Measurements from ENCODE around the gene MFAP4. TPM values are rescaled to one million over a fixed set of nuclear protein-coding genes. Genes with fewer than 3 reads are reported as not detected.

MFAP4 gene
- total RNA-seq, 1 donor from 2014 or later: 0.93 TPM

DNA sequence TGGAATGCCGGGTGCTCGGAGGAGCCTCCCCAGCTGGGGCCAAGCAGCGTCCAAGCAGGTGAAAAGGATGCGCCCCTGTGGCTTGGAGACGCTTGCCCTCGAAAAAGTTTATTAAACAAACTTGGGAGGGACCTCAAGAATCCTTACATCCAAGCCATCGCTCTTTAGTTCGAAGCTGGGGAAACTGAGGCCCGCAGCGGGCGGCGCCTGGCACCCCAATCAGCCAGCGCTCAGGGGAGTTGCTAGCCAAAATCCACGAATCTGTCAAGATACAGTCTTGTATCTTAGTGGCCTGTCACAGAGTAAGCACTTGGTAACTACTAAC lies 23.9 kb downstream of the MFAP4 start:
- H3K79me2 ChIP-seq (ENCODE audit: insufficient read depth, low read length): no peaks in the 10 kb centered on the region
- peak overlapping the region; percentile 75 for H3K4me3 ChIP-seq (ENCODE audit: insufficient read depth, low read depth, low read length)
- no peaks in the 10 kb centered on the region for H3K9me3 ChIP-seq (ENCODE audit: insufficient read depth, low read depth, low read length)
- H3K27ac ChIP-seq (ENCODE audit: low read depth, low read length): no peak overlapping the region
- DNase-seq (ENCODE audit: low read depth) (no peak), FAIRE-seq (no peak)
- TF ChIP-seq EZH2 (IDR thresholded peaks at IDR 0.05; ENCODE audit: insufficient read depth, low read length) (no peak), CTCF (IDR thresholded peaks at IDR 0.05; ENCODE audit: insufficient read depth, low read depth, low read length) (no peak)
- H4K20me1 ChIP-seq (ENCODE audit: insufficient read depth, low read length): peaks cover 5% of the 10 kb centered on the region
- peak overlapping the region; percentile 84 for H3K9ac ChIP-seq (ENCODE audit: low read length)
- peaks cover 9% of the 10 kb centered on the region for H3K4me1 ChIP-seq (ENCODE audit: insufficient read depth, low read length)
- peak overlapping the region; percentile 89 for H3K4me2 ChIP-seq (ENCODE audit: low read length)
- peaks cover 4% of the 10 kb centered on the region for H3K4me1 Mint-ChIP-seq (ENCODE audit: low read depth, unreplicated experiment)
- peaks cover 12% of the 10 kb centered on the region for H3K27me3 Mint-ChIP-seq (ENCODE audit: low read depth, unreplicated experiment)
- peak overlapping the region; percentile 87 for H3K4me3 Mint-ChIP-seq (ENCODE audit: unreplicated experiment)
- peak overlapping the region; percentile 91 for H2AFZ ChIP-seq (ENCODE audit: low read depth, low read length)
- H3K27ac Mint-ChIP-seq (ENCODE audit: unreplicated experiment): no peak overlapping the region
- H3K36me3 ChIP-seq (ENCODE audit: insufficient read depth, low read length): no peaks in the 10 kb centered on the region
- H3K27me3 ChIP-seq (ENCODE audit: insufficient read depth, low read length): no peaks in the 10 kb centered on the region
- peaks cover 12% of the 10 kb centered on the region for H3K36me3 Mint-ChIP-seq (ENCODE audit: low read depth, unreplicated experiment)
- no peaks in the 10 kb centered on the region for H3K9me3 Mint-ChIP-seq (ENCODE audit: unreplicated experiment)

- H3K36me3 ChIP-seq (ENCODE audit: insufficient read depth, low read length): no peaks in the 10 kb centered on the region
- H3K9ac ChIP-seq (ENCODE audit: low read length): peak within 1 kb of the TSS; percentile 84
- no peaks in the 10 kb centered on the region for H3K27me3 ChIP-seq (ENCODE audit: insufficient read depth, low read length)
- DNase-seq (ENCODE audit: low read depth) (peak; percentile 67), FAIRE-seq (no peak)
- peak within 1 kb of the TSS; percentile 80 for H3K27ac Mint-ChIP-seq (ENCODE audit: unreplicated experiment)
- H3K27ac ChIP-seq (ENCODE audit: low read depth, low read length): peak within 1 kb of the TSS; percentile 81
- peaks cover 5% of the 10 kb centered on the region for H4K20me1 ChIP-seq (ENCODE audit: insufficient read depth, low read length)
- no peaks in the 10 kb centered on the region for H3K9me3 Mint-ChIP-seq (ENCODE audit: unreplicated experiment)
- H2AFZ ChIP-seq (ENCODE audit: low read depth, low read length): peak within 1 kb of the TSS; percentile 91
- peaks cover 12% of the 10 kb centered on the region for H3K36me3 Mint-ChIP-seq (ENCODE audit: low read depth, unreplicated experiment)
- H3K79me2 ChIP-seq (ENCODE audit: insufficient read depth, low read length): no peaks in the 10 kb centered on the region
- peaks cover 4% of the 10 kb centered on the region for H3K4me1 Mint-ChIP-seq (ENCODE audit: low read depth, unreplicated experiment)
- peak within 1 kb of the TSS; percentile 87 for H3K4me3 Mint-ChIP-seq (ENCODE audit: unreplicated experiment)
- H3K4me1 ChIP-seq (ENCODE audit: insufficient read depth, low read length): peaks cover 7% of the 10 kb centered on the region
- TF ChIP-seq EZH2 (IDR thresholded peaks at IDR 0.05; ENCODE audit: insufficient read depth, low read length) (no peak), CTCF (IDR thresholded peaks at IDR 0.05; ENCODE audit: insufficient read depth, low read depth, low read length) (peak; percentile 83)
- H3K4me3 ChIP-seq (ENCODE audit: insufficient read depth, low read depth, low read length): peak within 1 kb of the TSS; percentile 75
- peaks cover 12% of the 10 kb centered on the region for H3K27me3 Mint-ChIP-seq (ENCODE audit: low read depth, unreplicated experiment)
- H3K9me3 ChIP-seq (ENCODE audit: insufficient read depth, low read depth, low read length): no peaks in the 10 kb centered on the region
- peak within 1 kb of the TSS; percentile 89 for H3K4me2 ChIP-seq (ENCODE audit: low read length)
These were observed 24.5 kb downstream of the MFAP4 start, which contains the start of gene B9D1 for GRCh38 chr17:19362277-19363113. Gene B9D1 (minus strand): TSS chr17:19362723. CDS start chr17:19362569, 154 bp downstream.

DNA sequence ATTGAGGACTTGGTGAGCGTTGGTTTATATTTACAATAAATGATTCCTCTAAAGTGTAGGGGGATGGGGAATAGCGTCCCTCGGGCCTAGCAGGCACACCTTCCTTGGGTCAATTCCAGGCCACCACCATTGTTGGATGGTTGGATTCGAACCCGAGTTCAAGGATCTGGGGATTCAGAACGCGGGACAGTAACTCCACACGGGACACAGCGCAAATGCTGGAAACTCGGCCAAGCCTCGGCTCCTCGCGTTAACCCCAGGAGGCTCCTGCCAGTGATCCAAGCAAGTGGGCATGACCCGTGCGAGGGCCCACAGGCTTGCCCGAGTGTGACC lies 25.1 kb downstream of the MFAP4 start:
- H2AFZ ChIP-seq (ENCODE audit: low read depth, low read length): peak overlapping the region; percentile 91
- Mint-ChIP-seq H3K27me3 (ENCODE audit: low read depth, unreplicated experiment) (peaks cover 12% of the 10 kb centered on the region), H3K9me3 (ENCODE audit: unreplicated experiment) (no peaks in the 10 kb centered on the region), H3K27ac (ENCODE audit: unreplicated experiment) (peak overlapping the region; percentile 80), H3K4me1 (ENCODE audit: low read depth, unreplicated experiment) (peaks cover 4% of the 10 kb centered on the region), H3K36me3 (ENCODE audit: low read depth, unreplicated experiment) (peaks cover 16% of the 10 kb centered on the region), H3K4me3 (ENCODE audit: unreplicated experiment) (peak overlapping the region; percentile 87)
- H3K4me2 ChIP-seq (ENCODE audit: low read length): peak overlapping the region; percentile 89
- H4K20me1 ChIP-seq (ENCODE audit: insufficient read depth, low read length): peaks cover 5% of the 10 kb centered on the region
- H3K27ac ChIP-seq (ENCODE audit: low read depth, low read length): peak overlapping the region; percentile 81
- TF ChIP-seq CTCF (IDR thresholded peaks at IDR 0.05; ENCODE audit: insufficient read depth, low read depth, low read length): no peak
- TF ChIP-seq EZH2 (IDR thresholded peaks at IDR 0.05; ENCODE audit: insufficient read depth, low read length): no peak
- DNase-seq (ENCODE audit: low read depth) (no peak), FAIRE-seq (no peak)
- H3K27me3 ChIP-seq (ENCODE audit: insufficient read depth, low read length): no peaks in the 10 kb centered on the region
- peak overlapping the region; percentile 84 for H3K9ac ChIP-seq (ENCODE audit: low read length)
- peaks cover 7% of the 10 kb centered on the region for H3K4me1 ChIP-seq (ENCODE audit: insufficient read depth, low read length)
- H3K4me3 ChIP-seq (ENCODE audit: insufficient read depth, low read depth, low read length): peak overlapping the region; percentile 75
- H3K79me2 ChIP-seq (ENCODE audit: insufficient read depth, low read length): no peaks in the 10 kb centered on the region
- H3K36me3 ChIP-seq (ENCODE audit: insufficient read depth, low read length): no peaks in the 10 kb centered on the region
- no peaks in the 10 kb centered on the region for H3K9me3 ChIP-seq (ENCODE audit: insufficient read depth, low read depth, low read length)

Data from astrocyte (in vitro differentiated cells and primary cell).